HCT116 (cell line): ENCODE results near the gene RBP2. TPM values are rescaled to one million over a fixed set of nuclear protein-coding genes. Genes with fewer than 3 reads are reported as not detected.

Experiments used
- ATAC-seq: fragments of 200-7000 bp; cut with Tn5 transposase; 2 replicates; pipeline ENCODE4 v1.9.1; 2020; ENCODE audit warnings: mild to moderate bottlenecking, moderate library complexity
- BruUV-seq: library from RNA; stranded (reverse); fragments of 400-500 nt; replicated peaks from 2 replicates; lab custom pipeline; 2021; lab: Mats Ljungman, UMichigan
- CTCF ChIA-PET: fragments of 300-600 bp; sonication (Branson Sonifier 250); formaldehyde crosslinking; loops from one replicate; lab custom pipeline; 2021; ENCODE audit warnings: antibody characterized with exemption; lab: Charles Lee
- POLR2A ChIA-PET: fragments of 300-600, 350-600 bp; sonication (Branson Sonifier 250); formaldehyde crosslinking; loops from one replicate; lab custom pipeline; 2021; ENCODE audit warnings: antibody characterized with exemption; lab: Charles Lee
- RAD21 ChIA-PET, 2 experiments: fragments of 300-600 bp; sonication (Branson Sonifier 250); formaldehyde crosslinking; loops; one replicate each; lab custom pipeline; 2023; ENCODE audit warnings: low total read pairs in 2 of 2; ENCODE audit not compliant: uncharacterized antibody in 2 of 2, unreplicated experiment in 2 of 2, low non-redundant PET in 1 of 2; lab: Charles Lee
- DNase-seq: peaks from one replicate; pipeline ENCODE4 v3.0.0-alpha.2; 2010; ENCODE audit warnings: low read depth, low spot score
- H2AFZ ChIP-seq: fragments of 200-600 bp; shearing (Covaris generic), sonication (generic); 2 replicates; pipeline ENCODE4 v1.6.1; 2017; ENCODE audit warnings: low read depth, mixed run types, mixed read lengths, antibody characterized with exemption, low read length; ENCODE audit not compliant: poor library complexity, severe bottlenecking
- H3K27ac ChIP-seq: 2 replicates; pipeline ENCODE4 v1.5.1; 2012; ENCODE audit warnings: low read depth, low read length
- H3K27me3 ChIP-seq: fragments of 200-600 bp; sonication (generic); 2 replicates; pipeline ENCODE4 v1.6.1; 2016; ENCODE audit warnings: mixed run types, low read length, mixed read lengths; ENCODE audit not compliant: insufficient read depth
- H3K36me3 ChIP-seq, 2 experiments: fragments of 200-500 bp in 1 of 2; fragments of 200-600 bp in 1 of 2; sonication (Bioruptor generic) in 1 of 2; sonication (generic) in 1 of 2; 2 replicates each; pipeline versions ENCODE4 v1.5.1 to v1.6.1; 2014 to 2016; ENCODE audit warnings: low read length in 2 of 2, inconsistent platforms in 1 of 2, mixed read lengths in 1 of 2, mixed run types in 1 of 2; ENCODE audit not compliant: insufficient read depth in 2 of 2, control insufficient read depth in 1 of 2
- H3K4me1 ChIP-seq, 2 experiments: fragments of 200-600 bp in 1 of 2; sonication (generic) in 1 of 2; 2 replicates each; pipeline versions ENCODE4 v1.5.1 to v1.6.1; 2012 to 2017; ENCODE audit warnings: low read length in 2 of 2, inconsistent platforms in 1 of 2, mild to moderate bottlenecking in 1 of 2, mixed read lengths in 1 of 2, mixed run types in 1 of 2, moderate library complexity in 1 of 2; ENCODE audit not compliant: insufficient read depth in 2 of 2, control insufficient read depth in 1 of 2
- H3K4me2 ChIP-seq: fragments of 200-600 bp; sonication (generic); 2 replicates; pipeline ENCODE4 v1.6.1; 2017; ENCODE audit warnings: mixed run types, low read length, mixed read lengths
- H3K4me3 ChIP-seq, 2 experiments: fragments of 200-600 bp in 1 of 2; sonication (generic) in 1 of 2; replicated peaks in 1 of 2; 2 replicates each; pipeline ENCODE4 v1.5.1; 2011 to 2016; ENCODE audit warnings: low read length in 2 of 2, control low read depth in 1 of 2, low read depth in 1 of 2, mild to moderate bottlenecking in 1 of 2, mixed read lengths in 1 of 2, mixed run types in 1 of 2
- H3K79me2 ChIP-seq: fragments of 200-600 bp; sonication (generic); 2 replicates; pipeline ENCODE4 v1.6.1; 2017; ENCODE audit warnings: mild to moderate bottlenecking, mixed run types, low read length, moderate library complexity, mixed read lengths; ENCODE audit not compliant: insufficient read depth
- H3K9ac ChIP-seq: fragments of 200-600 bp; sonication (generic); 2 replicates; pipeline ENCODE4 v1.6.1; 2016; ENCODE audit warnings: low read length, mixed read lengths
- H3K9me2 ChIP-seq: fragments of 200-600 bp; sonication (generic), shearing (Covaris generic); 2 replicates; pipeline ENCODE4 v1.6.1; 2017; ENCODE audit warnings: mixed run types, mild to moderate bottlenecking, moderate library complexity; ENCODE audit not compliant: insufficient read depth
- H3K9me3 ChIP-seq, 2 experiments: fragments of 200-500 bp in 1 of 2; fragments of 200-600 bp in 1 of 2; sonication (Bioruptor generic) in 1 of 2; sonication (generic) in 1 of 2; 2 replicates each; pipeline ENCODE4 v1.6.1; 2014 to 2017; ENCODE audit warnings: low read length in 2 of 2, mixed read lengths in 2 of 2, inconsistent platforms in 1 of 2, low read depth in 1 of 2, mild to moderate bottlenecking in 1 of 2, mixed run types in 1 of 2, moderate library complexity in 1 of 2; ENCODE audit not compliant: control insufficient read depth in 1 of 2, insufficient read depth in 1 of 2
- H4K20me1 ChIP-seq: fragments of 200-600 bp; sonication (generic), shearing (Covaris generic); 2 replicates; pipeline ENCODE4 v1.6.1; 2017; ENCODE audit warnings: mixed run types, mild to moderate bottlenecking, moderate library complexity; ENCODE audit not compliant: insufficient read depth
- POLR2A ChIP-seq: IDR thresholded peaks from 2 replicates; pipeline ENCODE4 v1.7.0; 2011; ENCODE audit warnings: borderline replicate concordance; ENCODE audit not compliant: insufficient read depth, insufficient read length; ENCODE audit errors: extremely low read depth
- RAD21 ChIP-seq: IDR thresholded peaks from 2 replicates; pipeline ENCODE4 v1.6.1; 2012; ENCODE audit warnings: low read depth, mild to moderate bottlenecking
- SIN3A ChIP-seq: IDR thresholded peaks from 2 replicates; pipeline ENCODE4 v1.6.1; 2012; ENCODE audit warnings: low read depth
- SP1 ChIP-seq: IDR thresholded peaks from 2 replicates; pipeline ENCODE4 v1.6.1; 2012; ENCODE audit warnings: low read depth
- SRF ChIP-seq: IDR thresholded peaks from 2 replicates; pipeline ENCODE4 v1.6.1; 2012; ENCODE audit warnings: low read depth
- TCF7L2 ChIP-seq: IDR thresholded peaks from 2 replicates; pipeline ENCODE4 v1.7.0; 2011; ENCODE audit warnings: borderline replicate concordance, inconsistent platforms; ENCODE audit not compliant: insufficient read depth, insufficient read length; ENCODE audit errors: extremely low read depth
- YY1 ChIP-seq: IDR thresholded peaks from 2 replicates; pipeline ENCODE4 v1.6.1; 2011; ENCODE audit warnings: low read length, low read depth, moderate library complexity, mild to moderate bottlenecking; ENCODE audit not compliant: insufficient replicate concordance; ENCODE audit errors: extremely low read depth
- ZNF274 ChIP-seq: fragments of 200-500 bp; sonication (Bioruptor generic); IDR thresholded peaks from 2 replicates; pipeline ENCODE4 v1.6.1; 2014; ENCODE audit warnings: mild to moderate bottlenecking, low read depth, low read length, inconsistent platforms
- intact Hi-C: fragments of 100-400 bp; cut with micrococcal nuclease; formaldehyde crosslinking; loops from 2 replicates; pipeline ENCODE4 v1.10.0; 2022
- total RNA-seq: library from RNA; stranded (reverse); gene quantifications from one replicate; pipeline ENCODE4 v1.2.1, GENCODE V29; 2021; ENCODE audit not compliant: unreplicated experiment
- TF ChIP-seq, protein P1 (sequence below): IDR thresholded peaks from 2 replicates; pipeline ENCODE4 v1.6.1; 2012; ENCODE audit warnings: low read depth
- TF ChIP-seq, protein P2 (sequence below), 3 experiments: fragments of 200-600 bp in 1 of 3; sonication (generic) in 1 of 3; IDR thresholded peaks in 2 of 3; conservative IDR thresholded peaks in 1 of 3; 2 replicates each; pipeline ENCODE4 v1.5.1; 2012 to 2017; ENCODE audit warnings: low read depth in 2 of 3, low read length in 2 of 3, antibody characterized with exemption in 1 of 3, borderline replicate concordance in 1 of 3, control low read depth in 1 of 3, mild to moderate bottlenecking in 1 of 3, mixed read lengths in 1 of 3, mixed run types in 1 of 3, moderate library complexity in 1 of 3; ENCODE audit not compliant: insufficient read depth in 1 of 3

The RBP2 gene
- total RNA-seq, 1 experiment from 2014 or later: not detected

DNA sequence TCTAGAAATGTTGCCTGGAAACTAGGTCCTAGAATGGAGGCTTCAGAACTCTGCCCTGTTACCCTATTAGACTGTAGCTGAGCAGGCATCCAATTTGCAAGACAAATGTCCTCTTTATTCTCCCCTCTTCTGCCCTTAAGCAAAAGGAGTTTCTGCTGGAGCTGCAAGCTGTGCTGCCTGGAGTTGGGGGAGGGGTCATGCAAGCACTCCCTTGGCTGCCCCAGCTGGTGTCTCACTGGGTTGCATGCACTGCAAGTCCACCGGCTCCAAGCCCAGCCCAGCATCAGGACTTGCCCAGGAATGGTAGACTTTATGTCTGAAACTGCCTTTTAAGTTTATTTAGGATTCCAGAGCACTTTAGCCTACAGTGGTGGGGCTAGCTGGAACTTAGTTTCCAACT lies 15.7 kb upstream of the RBP2 start:
- Histone ChIP-seq H3K9ac (no peak overlapping the region), H3K9me3 (no peaks in the 10 kb centered on the region), H4K20me1 (no peaks in the 10 kb centered on the region), H3K27me3 (no peaks in the 10 kb centered on the region), H2AFZ (no peak overlapping the region), H3K4me1 (no peaks in the 10 kb centered on the region), H3K79me2 (no peaks in the 10 kb centered on the region), H3K27ac (no peak overlapping the region), H3K4me3 (no peak overlapping the region), H3K36me3 (no peaks in the 10 kb centered on the region), H3K4me2 (no peak overlapping the region), H3K9me2 (no peaks in the 10 kb centered on the region)
- BruUV-seq: no TSS peak
- DNase-seq (no peak), ATAC-seq (peak; percentile 46; the same call in 1 of the 2 replicates)
- RAD21 ChIA-PET: no interaction called here
- TF ChIP-seq, protein P1, sequence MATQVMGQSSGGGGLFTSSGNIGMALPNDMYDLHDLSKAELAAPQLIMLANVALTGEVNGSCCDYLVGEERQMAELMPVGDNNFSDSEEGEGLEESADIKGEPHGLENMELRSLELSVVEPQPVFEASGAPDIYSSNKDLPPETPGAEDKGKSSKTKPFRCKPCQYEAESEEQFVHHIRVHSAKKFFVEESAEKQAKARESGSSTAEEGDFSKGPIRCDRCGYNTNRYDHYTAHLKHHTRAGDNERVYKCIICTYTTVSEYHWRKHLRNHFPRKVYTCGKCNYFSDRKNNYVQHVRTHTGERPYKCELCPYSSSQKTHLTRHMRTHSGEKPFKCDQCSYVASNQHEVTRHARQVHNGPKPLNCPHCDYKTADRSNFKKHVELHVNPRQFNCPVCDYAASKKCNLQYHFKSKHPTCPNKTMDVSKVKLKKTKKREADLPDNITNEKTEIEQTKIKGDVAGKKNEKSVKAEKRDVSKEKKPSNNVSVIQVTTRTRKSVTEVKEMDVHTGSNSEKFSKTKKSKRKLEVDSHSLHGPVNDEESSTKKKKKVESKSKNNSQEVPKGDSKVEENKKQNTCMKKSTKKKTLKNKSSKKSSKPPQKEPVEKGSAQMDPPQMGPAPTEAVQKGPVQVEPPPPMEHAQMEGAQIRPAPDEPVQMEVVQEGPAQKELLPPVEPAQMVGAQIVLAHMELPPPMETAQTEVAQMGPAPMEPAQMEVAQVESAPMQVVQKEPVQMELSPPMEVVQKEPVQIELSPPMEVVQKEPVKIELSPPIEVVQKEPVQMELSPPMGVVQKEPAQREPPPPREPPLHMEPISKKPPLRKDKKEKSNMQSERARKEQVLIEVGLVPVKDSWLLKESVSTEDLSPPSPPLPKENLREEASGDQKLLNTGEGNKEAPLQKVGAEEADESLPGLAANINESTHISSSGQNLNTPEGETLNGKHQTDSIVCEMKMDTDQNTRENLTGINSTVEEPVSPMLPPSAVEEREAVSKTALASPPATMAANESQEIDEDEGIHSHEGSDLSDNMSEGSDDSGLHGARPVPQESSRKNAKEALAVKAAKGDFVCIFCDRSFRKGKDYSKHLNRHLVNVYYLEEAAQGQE: no peak
- TF ChIP-seq TCF7L2 (no peak), POLR2A (no peak), SRF (no peak), SP1 (no peak), ZNF274 (no peak), YY1 (no peak), RAD21 (no peak), SIN3A (no peak)
- TF ChIP-seq, protein P2, sequence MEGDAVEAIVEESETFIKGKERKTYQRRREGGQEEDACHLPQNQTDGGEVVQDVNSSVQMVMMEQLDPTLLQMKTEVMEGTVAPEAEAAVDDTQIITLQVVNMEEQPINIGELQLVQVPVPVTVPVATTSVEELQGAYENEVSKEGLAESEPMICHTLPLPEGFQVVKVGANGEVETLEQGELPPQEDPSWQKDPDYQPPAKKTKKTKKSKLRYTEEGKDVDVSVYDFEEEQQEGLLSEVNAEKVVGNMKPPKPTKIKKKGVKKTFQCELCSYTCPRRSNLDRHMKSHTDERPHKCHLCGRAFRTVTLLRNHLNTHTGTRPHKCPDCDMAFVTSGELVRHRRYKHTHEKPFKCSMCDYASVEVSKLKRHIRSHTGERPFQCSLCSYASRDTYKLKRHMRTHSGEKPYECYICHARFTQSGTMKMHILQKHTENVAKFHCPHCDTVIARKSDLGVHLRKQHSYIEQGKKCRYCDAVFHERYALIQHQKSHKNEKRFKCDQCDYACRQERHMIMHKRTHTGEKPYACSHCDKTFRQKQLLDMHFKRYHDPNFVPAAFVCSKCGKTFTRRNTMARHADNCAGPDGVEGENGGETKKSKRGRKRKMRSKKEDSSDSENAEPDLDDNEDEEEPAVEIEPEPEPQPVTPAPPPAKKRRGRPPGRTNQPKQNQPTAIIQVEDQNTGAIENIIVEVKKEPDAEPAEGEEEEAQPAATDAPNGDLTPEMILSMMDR (IDR thresholded peaks at IDR 0.05 in 2 of 3, conservative IDR thresholded peaks at IDR 0.05 in 1 of 3; ENCODE audit: borderline replicate concordance in 1 of 3, insufficient read depth in 1 of 3, low read depth in 2 of 3, low read length in 2 of 3): no peak
- POLR2A ChIA-PET: no interaction called here
- CTCF ChIA-PET: no interaction called here
- intact Hi-C loops: no loop called here
